ENCODE results near the gene PCDH1. TPM values are rescaled to one million over a fixed set of nuclear protein-coding genes. Genes with fewer than 3 reads are reported as not detected.

PCDH1 gene
- total and polyA plus RNA-seq, 2 of the 13 experiments (the other 11 are each of a cell fraction or from before 2014, with no cell fraction given): 0.11 to 0.83 TPM

DNA sequence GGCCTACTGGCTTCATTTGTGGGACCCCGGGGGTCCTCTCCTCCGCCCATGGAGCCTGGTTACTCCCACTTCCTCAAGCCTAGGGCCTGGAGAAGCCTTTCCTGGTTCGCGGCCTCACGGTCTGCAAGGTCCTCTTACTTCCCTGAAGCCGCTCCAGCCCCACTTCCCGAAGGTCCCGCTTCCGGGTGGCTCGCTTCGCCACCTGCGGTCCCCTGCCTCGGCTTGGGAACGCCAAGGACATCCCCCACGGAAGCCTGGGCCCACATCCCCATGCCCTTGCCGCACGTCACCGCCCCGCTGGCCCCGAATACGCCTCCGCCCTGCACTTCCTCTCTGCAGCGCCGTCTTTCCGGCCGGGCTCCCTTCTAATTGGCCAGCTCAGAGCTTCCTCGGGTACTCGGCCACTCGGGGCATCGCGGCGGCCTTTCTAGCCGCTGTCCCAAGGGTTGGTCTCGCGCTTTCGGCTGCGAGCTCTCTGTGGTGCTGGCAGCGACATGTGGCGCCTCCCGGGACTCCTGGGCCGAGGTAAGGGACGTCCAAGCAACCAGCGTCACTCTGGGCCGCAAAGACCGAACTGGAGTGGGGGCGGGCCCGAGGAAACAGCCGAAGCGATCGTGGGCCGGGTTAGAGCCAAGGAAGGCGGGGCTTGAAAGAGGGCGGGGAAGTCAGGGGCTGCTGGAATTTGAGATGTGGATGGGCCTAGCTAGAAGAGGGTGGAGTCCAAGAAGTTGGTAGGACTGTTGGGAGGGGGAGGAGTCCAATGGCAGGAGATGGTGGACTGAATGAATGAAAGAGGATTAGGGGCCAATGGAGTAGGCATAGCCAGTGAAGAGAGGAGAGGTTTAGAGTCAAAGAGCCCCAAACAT lies 45.5 kb upstream of the PCDH1 start, which contains the start of gene DELE1 (continued):
- TF ChIP-seq ZGPAT (CRISPR knock-in tag; IDR thresholded peaks at IDR 0.05) (peak; percentile 52; the same call in 1 of the 2 replicates), SUZ12 (IDR thresholded peaks at IDR 0.05; ENCODE audit: low read depth, low read length) (no peak), HDAC6 (IDR thresholded peaks at IDR 0.05; ENCODE audit: low read depth, low read length) (no peak), FOXP1 (IDR thresholded peaks at IDR 0.05) (no peak), FOXP1 (CRISPR knock-in tag; IDR thresholded peaks at IDR 0.05) (no peak), CHD4 (IDR thresholded peaks at IDR 0.05; ENCODE audit: borderline replicate concordance, low read length) (no peak), ZNF652 (CRISPR knock-in tag; IDR thresholded peaks at IDR 0.05; ENCODE audit: borderline replicate concordance, low read depth) (no peak), ONECUT2 (CRISPR knock-in tag; IDR thresholded peaks at IDR 0.05) (no peak), MEF2D (CRISPR knock-in tag; IDR thresholded peaks at IDR 0.05) (peak; percentile 84), AGO2 (optimal IDR thresholded peaks at IDR 0.05; ENCODE audit: low read depth, low read length) (peak; percentile 85), ZNF782 (CRISPR knock-in tag; IDR thresholded peaks at IDR 0.05; ENCODE audit: borderline replicate concordance) (peak; percentile 98), TCF12 (IDR thresholded peaks at IDR 0.05) (no peak), TCF12 (CRISPR knock-in tag; IDR thresholded peaks at IDR 0.05) (0 out of 2 replicates have a peak, but pooled peaks have one; percentile 43), ZNF589 (CRISPR knock-in tag; conservative IDR thresholded peaks at IDR 0.05) (no peak), HBP1 (CRISPR knock-in tag; IDR thresholded peaks at IDR 0.05; ENCODE audit: low read depth) (peak; percentile 92), BRD4 (CRISPR knock-in tag; IDR thresholded peaks at IDR 0.05) (no peak), ZNF879 (CRISPR knock-in tag; IDR thresholded peaks at IDR 0.05) (peak; percentile 89), NR3C1 (CRISPR knock-in tag; IDR thresholded peaks at IDR 0.05) (no peak), YEATS2 (CRISPR knock-in tag; IDR thresholded peaks at IDR 0.05; ENCODE audit: borderline replicate concordance) (peak; percentile 97), ZFP1 (CRISPR knock-in tag; IDR thresholded peaks at IDR 0.05) (peak; percentile 22; the same call in 1 of the 2 replicates), ZNF546 (CRISPR knock-in tag; conservative IDR thresholded peaks at IDR 0.05) (peak; percentile 81; the same call in 1 of the 2 replicates), SP2 (CRISPR knock-in tag; IDR thresholded peaks at IDR 0.05) (peak; percentile 86), SNAPC5 (CRISPR knock-in tag; IDR thresholded peaks at IDR 0.05; ENCODE audit: borderline replicate concordance) (no peak), SRY (CRISPR knock-in tag; IDR thresholded peaks at IDR 0.05) (no peak)
- TF ChIP-seq, protein P1, sequence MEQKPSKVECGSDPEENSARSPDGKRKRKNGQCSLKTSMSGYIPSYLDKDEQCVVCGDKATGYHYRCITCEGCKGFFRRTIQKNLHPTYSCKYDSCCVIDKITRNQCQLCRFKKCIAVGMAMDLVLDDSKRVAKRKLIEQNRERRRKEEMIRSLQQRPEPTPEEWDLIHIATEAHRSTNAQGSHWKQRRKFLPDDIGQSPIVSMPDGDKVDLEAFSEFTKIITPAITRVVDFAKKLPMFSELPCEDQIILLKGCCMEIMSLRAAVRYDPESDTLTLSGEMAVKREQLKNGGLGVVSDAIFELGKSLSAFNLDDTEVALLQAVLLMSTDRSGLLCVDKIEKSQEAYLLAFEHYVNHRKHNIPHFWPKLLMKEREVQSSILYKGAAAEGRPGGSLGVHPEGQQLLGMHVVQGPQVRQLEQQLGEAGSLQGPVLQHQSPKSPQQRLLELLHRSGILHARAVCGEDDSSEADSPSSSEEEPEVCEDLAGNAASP (CRISPR knock-in tag; IDR thresholded peaks at IDR 0.05; ENCODE audit: borderline replicate concordance): peak; percentile 48; the same call in 1 of the 2 replicates
- TF ChIP-seq, protein P2, sequence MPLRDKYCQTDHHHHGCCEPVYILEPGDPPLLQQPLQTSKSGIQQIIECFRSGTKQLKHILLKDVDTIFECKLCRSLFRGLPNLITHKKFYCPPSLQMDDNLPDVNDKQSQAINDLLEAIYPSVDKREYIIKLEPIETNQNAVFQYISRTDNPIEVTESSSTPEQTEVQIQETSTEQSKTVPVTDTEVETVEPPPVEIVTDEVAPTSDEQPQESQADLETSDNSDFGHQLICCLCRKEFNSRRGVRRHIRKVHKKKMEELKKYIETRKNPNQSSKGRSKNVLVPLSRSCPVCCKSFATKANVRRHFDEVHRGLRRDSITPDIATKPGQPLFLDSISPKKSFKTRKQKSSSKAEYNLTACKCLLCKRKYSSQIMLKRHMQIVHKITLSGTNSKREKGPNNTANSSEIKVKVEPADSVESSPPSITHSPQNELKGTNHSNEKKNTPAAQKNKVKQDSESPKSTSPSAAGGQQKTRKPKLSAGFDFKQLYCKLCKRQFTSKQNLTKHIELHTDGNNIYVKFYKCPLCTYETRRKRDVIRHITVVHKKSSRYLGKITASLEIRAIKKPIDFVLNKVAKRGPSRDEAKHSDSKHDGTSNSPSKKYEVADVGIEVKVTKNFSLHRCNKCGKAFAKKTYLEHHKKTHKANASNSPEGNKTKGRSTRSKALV (CRISPR knock-in tag; IDR thresholded peaks at IDR 0.05): no peak
